ENCODE measurements around the gene AKAP1.

Gene AKAP1

GRCh38 chr17:57152967-57153528 lies 68.0 kb downstream of the AKAP1 start:
- Histone ChIP-seq H3K27ac (no peak overlapping the region), H4K20me1 (no peaks in the 10 kb centered on the region), H3K4me3 (no peak overlapping the region), H3K9ac (no peak overlapping the region), H3K4me2 (no peak overlapping the region), H3K36me3 (no peaks in the 10 kb centered on the region), H3K9me3 (peaks cover 56% of the 10 kb centered on the region), H3K4me1 (peaks cover 7% of the 10 kb centered on the region; the same call in 1 of the 2 replicates), H3K27me3 (no peaks in the 10 kb centered on the region)
- TF ChIP-seq Cebpa-rat (IDR thresholded peaks at IDR 0.05) = no peak

GRCh38 chr17:57154921-57155320 lies 69.9 kb downstream of the AKAP1 start:
- H3K27me3 ChIP-seq = no peaks in the 10 kb centered on the region
- H3K27ac ChIP-seq = no peak overlapping the region
- H3K4me2 ChIP-seq = no peak overlapping the region
- TF ChIP-seq Cebpa-rat (IDR thresholded peaks at IDR 0.05) = no peak
- peaks cover 46% of the 10 kb centered on the region for H3K9me3 ChIP-seq
- no peak overlapping the region for H3K4me3 ChIP-seq
- H3K9ac ChIP-seq = no peak overlapping the region
- H3K4me1 ChIP-seq = peaks cover 11% of the 10 kb centered on the region; the same call in 1 of the 2 replicates
- H4K20me1 ChIP-seq = no peaks in the 10 kb centered on the region
- H3K36me3 ChIP-seq = no peaks in the 10 kb centered on the region

- Histone ChIP-seq H3K36me3 (no peaks in the 10 kb centered on the region), H3K9ac (no peak overlapping the region), H4K20me1 (no peaks in the 10 kb centered on the region), H3K27ac (no peak overlapping the region), H3K27me3 (no peaks in the 10 kb centered on the region), H3K4me2 (no peak overlapping the region), H3K4me3 (no peak overlapping the region), H3K9me3 (peaks cover 31% of the 10 kb centered on the region), H3K4me1 (peaks cover 9% of the 10 kb centered on the region; the same call in 1 of the 2 replicates)
- TF ChIP-seq Cebpa-rat (IDR thresholded peaks at IDR 0.05) = no peak
Measured at GRCh38 chr17:57158325-57158724, 73.3 kb downstream of the AKAP1 start.

- H3K4me1 ChIP-seq = peaks cover 6% of the 10 kb centered on the region; the same call in 1 of the 2 replicates
- no peak overlapping the region for H3K9ac ChIP-seq
- H3K9me3 ChIP-seq = peaks cover 28% of the 10 kb centered on the region
- H3K27me3 ChIP-seq = no peaks in the 10 kb centered on the region
- H3K4me3 ChIP-seq = no peak overlapping the region
- no peaks in the 10 kb centered on the region for H3K36me3 ChIP-seq
- H4K20me1 ChIP-seq = no peaks in the 10 kb centered on the region
- TF ChIP-seq Cebpa-rat (IDR thresholded peaks at IDR 0.05) = no peak
- no peak overlapping the region for H3K4me2 ChIP-seq
- no peak overlapping the region for H3K27ac ChIP-seq
Measured at GRCh38 chr17:57158795-57159194, 73.7 kb downstream of the AKAP1 start.

- Histone ChIP-seq H3K4me1 (peaks cover 6% of the 10 kb centered on the region; the same call in 1 of the 2 replicates), H3K4me2 (no peak overlapping the region), H3K9me3 (peaks cover 28% of the 10 kb centered on the region), H4K20me1 (no peaks in the 10 kb centered on the region), H3K36me3 (no peaks in the 10 kb centered on the region), H3K9ac (no peak overlapping the region), H3K4me3 (no peak overlapping the region), H3K27ac (no peak overlapping the region), H3K27me3 (no peaks in the 10 kb centered on the region)
- no peak for TF ChIP-seq Cebpa-rat (IDR thresholded peaks at IDR 0.05)
Measured at GRCh38 chr17:57160624-57161023, 75.6 kb downstream of the AKAP1 start.

GRCh38 chr17:57164814-57165213 lies 79.8 kb downstream of the AKAP1 start:
- Histone ChIP-seq H4K20me1 (no peaks in the 10 kb centered on the region), H3K9ac (no peak overlapping the region), H3K36me3 (no peaks in the 10 kb centered on the region), H3K9me3 (peaks cover 28% of the 10 kb centered on the region), H3K27me3 (no peaks in the 10 kb centered on the region), H3K27ac (no peak overlapping the region), H3K4me2 (no peak overlapping the region), H3K4me3 (no peak overlapping the region), H3K4me1 (no peaks in the 10 kb centered on the region)
- TF ChIP-seq Cebpa-rat (IDR thresholded peaks at IDR 0.05) = no peak

GRCh38 chr17:57165754-57166153 lies 80.7 kb downstream of the AKAP1 start:
- Histone ChIP-seq H3K27me3 (no peaks in the 10 kb centered on the region), H4K20me1 (no peaks in the 10 kb centered on the region), H3K4me2 (no peak overlapping the region), H3K9ac (no peak overlapping the region), H3K36me3 (no peaks in the 10 kb centered on the region), H3K4me3 (no peak overlapping the region), H3K27ac (no peak overlapping the region), H3K9me3 (peaks cover 23% of the 10 kb centered on the region), H3K4me1 (no peaks in the 10 kb centered on the region)
- no peak for TF ChIP-seq Cebpa-rat (IDR thresholded peaks at IDR 0.05)

- Histone ChIP-seq H3K9ac (no peak overlapping the region), H3K4me3 (no peak overlapping the region), H3K27me3 (no peaks in the 10 kb centered on the region), H3K4me2 (no peak overlapping the region), H3K9me3 (peaks cover 12% of the 10 kb centered on the region), H3K4me1 (no peaks in the 10 kb centered on the region), H3K36me3 (no peaks in the 10 kb centered on the region), H4K20me1 (no peaks in the 10 kb centered on the region), H3K27ac (no peak overlapping the region)
- no peak for TF ChIP-seq Cebpa-rat (IDR thresholded peaks at IDR 0.05)
Measured at GRCh38 chr17:57166803-57167202, 81.8 kb downstream of the AKAP1 start.

GRCh38 chr17:57168695-57169094 lies 83.6 kb downstream of the AKAP1 start:
- H3K27me3 ChIP-seq = no peaks in the 10 kb centered on the region
- no peak for TF ChIP-seq Cebpa-rat (IDR thresholded peaks at IDR 0.05)
- no peak overlapping the region for H3K4me2 ChIP-seq

GRCh38 chr17:57170866-57171265 lies 85.8 kb downstream of the AKAP1 start:
- no peak overlapping the region for H3K9ac ChIP-seq
- no peaks in the 10 kb centered on the region for H4K20me1 ChIP-seq
- H3K4me2 ChIP-seq = no peak overlapping the region
- no peak for TF ChIP-seq Cebpa-rat (IDR thresholded peaks at IDR 0.05)
- H3K27me3 ChIP-seq = no peaks in the 10 kb centered on the region
- H3K4me3 ChIP-seq = no peak overlapping the region
- H3K36me3 ChIP-seq = no peaks in the 10 kb centered on the region
- H3K27ac ChIP-seq = no peak overlapping the region
- H3K9me3 ChIP-seq = peaks cover 11% of the 10 kb centered on the region
- H3K4me1 ChIP-seq = no peaks in the 10 kb centered on the region

More at GRCh38 chr17:57168695-57169094, 83.6 kb downstream of the AKAP1 start:
- Histone ChIP-seq H3K4me3 (no peak overlapping the region), H3K36me3 (no peaks in the 10 kb centered on the region), H3K27ac (no peak overlapping the region), H3K4me1 (no peaks in the 10 kb centered on the region), H3K9ac (no peak overlapping the region), H3K9me3 (peaks cover 11% of the 10 kb centered on the region), H4K20me1 (no peaks in the 10 kb centered on the region)
